Liver (tissue), 9 donors: ENCODE data around the gene RCSD1. TPM values are rescaled to one million over a fixed set of nuclear protein-coding genes. Genes with fewer than 3 reads are reported as not detected.

Experiments
- DNase-seq: peaks from one replicate; pipeline ENCODE4 v3.0.0-alpha.2; 2017; ENCODE audit warnings: low spot score
- H3K27ac ChIP-seq, 2 donors: one replicate each; pipeline ENCODE4 v1.7.0; 2013; ENCODE audit warnings: inconsistent platforms in 2 of 2, low read length in 2 of 2, control low read depth in 1 of 2, low read depth in 1 of 2, mild to moderate bottlenecking in 1 of 2
- H3K27me3 ChIP-seq, 4 donors: one replicate each; pipeline versions ENCODE4 v1.6.1 to v1.7.0; 2013; ENCODE audit warnings: low read length in 3 of 4, inconsistent platforms in 1 of 4, mild to moderate bottlenecking in 1 of 4, moderate library complexity in 1 of 4; ENCODE audit not compliant: control insufficient read depth in 4 of 4, insufficient read depth in 4 of 4
- H3K36me3 ChIP-seq, 4 donors: one replicate each; pipeline versions ENCODE4 v1.6.1 to v1.7.0; 2013; ENCODE audit warnings: low read length in 3 of 4, mild to moderate bottlenecking in 3 of 4, low read depth in 1 of 4, moderate library complexity in 1 of 4; ENCODE audit not compliant: control insufficient read depth in 4 of 4, insufficient read depth in 3 of 4
- H3K4me1 ChIP-seq, 4 donors: one replicate each; pipeline versions ENCODE4 v1.6.1 to v1.7.0; 2013; ENCODE audit warnings: low read length in 3 of 4, mild to moderate bottlenecking in 3 of 4, moderate library complexity in 1 of 4; ENCODE audit not compliant: control insufficient read depth in 4 of 4, insufficient read depth in 4 of 4
- H3K4me3 ChIP-seq, 3 donors: one replicate each; pipeline versions ENCODE4 v1.6.1 to v1.7.0; 2013; ENCODE audit warnings: low read length in 3 of 3, control low read depth in 1 of 3, low read depth in 1 of 3, mild to moderate bottlenecking in 1 of 3
- H3K9ac ChIP-seq, 2 donors: one replicate each; pipeline ENCODE4 v1.7.0; 2013; ENCODE audit warnings: low read length in 2 of 2, mild to moderate bottlenecking in 2 of 2, moderate library complexity in 2 of 2, control low read depth in 1 of 2, low read depth in 1 of 2
- H3K9me3 ChIP-seq, 4 donors: one replicate each; pipeline versions ENCODE4 v1.6.1 to v1.7.0; 2013; ENCODE audit warnings: low read length in 3 of 4; ENCODE audit not compliant: control insufficient read depth in 4 of 4
- ATF3 ChIP-seq: IDR thresholded peaks from 2 replicates; pipeline ENCODE4 v1.6.1; 2016; ENCODE audit warnings: antibody characterized with exemption
- CTCF ChIP-seq: fragments of 150-350 bp; IDR thresholded peaks from 2 replicates; pipeline ENCODE4 v1.5.1; 2017; ENCODE audit warnings: improper control_type of control experiment, low read depth, low read length; ENCODE audit not compliant: missing input control
- EGR1 ChIP-seq, 2 donors: IDR thresholded peaks; 2 replicates each; pipeline ENCODE4 v1.6.1; 2016 to 2018; ENCODE audit warnings: antibody characterized with exemption in 2 of 2, low read depth in 2 of 2
- FOXA1 ChIP-seq: IDR thresholded peaks from 2 replicates; pipeline ENCODE4 v1.6.1; 2016; ENCODE audit warnings: antibody characterized with exemption
- FOXA2 ChIP-seq: IDR thresholded peaks from 2 replicates; pipeline ENCODE4 v1.6.1; 2016; ENCODE audit warnings: antibody characterized with exemption
- GABPA ChIP-seq, 2 donors: IDR thresholded peaks in 1 of 2; conservative IDR thresholded peaks in 1 of 2; 2 replicates each; pipeline ENCODE4 v1.6.1; 2016; ENCODE audit warnings: antibody characterized with exemption in 2 of 2, mild to moderate bottlenecking in 1 of 2, moderate library complexity in 1 of 2
- HNF4A ChIP-seq, 2 donors: conservative IDR thresholded peaks; 2 replicates each; pipeline ENCODE4 v1.6.1; 2016; ENCODE audit warnings: antibody characterized with exemption in 2 of 2, mild to moderate bottlenecking in 2 of 2
- HNF4G ChIP-seq: IDR thresholded peaks from 2 replicates; pipeline ENCODE4 v1.6.1; 2016; ENCODE audit warnings: antibody characterized with exemption
- JUND ChIP-seq, 2 donors: IDR thresholded peaks; 2 replicates each; pipeline ENCODE4 v1.6.1; 2016; ENCODE audit warnings: antibody characterized with exemption in 2 of 2
- MAX ChIP-seq: IDR thresholded peaks from 2 replicates; pipeline ENCODE4 v1.6.1; 2016; ENCODE audit warnings: antibody characterized with exemption
- NR2F2 ChIP-seq: IDR thresholded peaks from 2 replicates; pipeline ENCODE4 v1.6.1; 2016; ENCODE audit warnings: antibody characterized with exemption
- RAD21 ChIP-seq, 2 donors: IDR thresholded peaks; 2 replicates each; pipeline ENCODE4 v1.6.1; 2016; ENCODE audit warnings: antibody characterized with exemption in 2 of 2, mild to moderate bottlenecking in 2 of 2
- REST ChIP-seq: IDR thresholded peaks from 2 replicates; pipeline ENCODE4 v1.6.1; 2016; ENCODE audit warnings: antibody characterized with exemption, mild to moderate bottlenecking
- RXRA ChIP-seq, 2 donors: IDR thresholded peaks; 2 replicates each; pipeline ENCODE4 v1.6.1; 2017 to 2018; ENCODE audit warnings: antibody characterized with exemption in 2 of 2, mild to moderate bottlenecking in 1 of 2
- SP1 ChIP-seq: IDR thresholded peaks from 2 replicates; pipeline ENCODE4 v1.6.1; 2018; ENCODE audit warnings: antibody characterized with exemption, mild to moderate bottlenecking
- TAF1 ChIP-seq: conservative IDR thresholded peaks from 2 replicates; pipeline ENCODE4 v1.6.1; 2016; ENCODE audit warnings: antibody characterized with exemption, mild to moderate bottlenecking
- YY1 ChIP-seq: IDR thresholded peaks from 2 replicates; pipeline ENCODE4 v1.6.1; 2016; ENCODE audit warnings: antibody characterized with exemption, mild to moderate bottlenecking
- ZBTB33 ChIP-seq: IDR thresholded peaks from 2 replicates; pipeline ENCODE4 v1.6.1; 2016; ENCODE audit warnings: antibody characterized with exemption
- WGBS: extraction: QIAGEN DNeasy Blood & Tissue Kit; methylation state at CpG from one replicate; pipeline ENCODE4 v1.1.7; 2013; 5-methylcytosine and 5-hydroxymethylcytosine counted together
- polyA plus RNA-seq, 2 donors: library from polyadenylated mRNA; stranded (reverse) in 1 of 2; unstranded in 1 of 2; fragments of 200-250 nt in 1 of 2; fragments of >200 nt in 1 of 2; fragmentation: Nextera tagmentation in 1 of 2; extraction: Ambion mirVana in 1 of 2; gene quantifications; one replicate each; pipeline versions ENCODE4 v1.2.1 to v1.2.3, GENCODE V29; 2013 to 2015
- total RNA-seq, 2 donors: library from RNA; depleted of rRNA; stranded (reverse); fragments of >200 nt; gene quantifications; one replicate each; pipeline ENCODE4 v1.2.3, GENCODE V29; 2014
- donor health status: healthy.
- donor health status: healthy.
- donor health status: healthy.
- donor health status: healthy.
- donor health status: healthy.

The RCSD1 gene
- total and polyA plus RNA-seq, 4 donors = 3.1 to 15.0 (median 6.0) TPM

GRCh38 chr1:167587342-167587741 is 42.7 kb upstream of the RCSD1 start:
- Histone ChIP-seq H3K4me1 (no peaks in the 10 kb centered on the region), H3K4me3 (no peak overlapping the region), H3K36me3 (no peaks in the 10 kb centered on the region), H3K27me3 (no peaks in the 10 kb centered on the region), H3K9ac (no peak overlapping the region), H3K27ac (no peak overlapping the region), H3K9me3 (no peaks in the 10 kb centered on the region)
- TF ChIP-seq TAF1 (no peak), ATF3 (no peak), CTCF (no peak), EGR1 (IDR thresholded peaks at IDR 0.05; ENCODE audit: low read depth in 2 of 2) (no peak), HNF4G (no peak), JUND (IDR thresholded peaks at IDR 0.05) (no peak), REST (no peak), SP1 (no peak), ZBTB33 (no peak), GABPA (IDR thresholded peaks at IDR 0.05 in 1 of 2, conservative IDR thresholded peaks at IDR 0.05 in 1 of 2) (no peak), NR2F2 (no peak), HNF4A (conservative IDR thresholded peaks at IDR 0.05) (no peak), FOXA2 (no peak), YY1 (no peak), RXRA (IDR thresholded peaks at IDR 0.05) (no peak), MAX (no peak), FOXA1 (no peak), RAD21 (IDR thresholded peaks at IDR 0.05) (no peak)
- WGBS = 94% methylated on average over 2 of the region's 2 CpGs
- DNase-seq = no peak
